A549 (cell line): ENCODE measurements around the gene PLAGL2. TPM values are rescaled to one million over a fixed set of nuclear protein-coding genes. Genes with fewer than 3 reads are reported as not detected.

Source experiments
- ATAC-seq, 2 experiments: fragments of 200-7000 bp in 1 of 2; fragments of >200 bp in 1 of 2; cut with Nextera tagmentation in 1 of 2; cut with Tn5 transposase in 1 of 2; 3 replicates each; pipeline versions ENCODE4 v1.8.0 to v1.9.1; 2018 to 2020; ENCODE audit warnings: mild to moderate bottlenecking in 1 of 2, moderate library complexity in 1 of 2
- CTCF ChIA-PET: fragments of 300-600 bp; sonication (Branson Sonifier 250); formaldehyde crosslinking; extraction: SDS; loops from one replicate; lab custom pipeline; 2021; ENCODE audit warnings: antibody characterized with exemption, inconsistent platforms; lab: Yijun Ruan, JAX
- POLR2A ChIA-PET: fragments of 350-600 bp; formaldehyde crosslinking; extraction: SDS; loops from one replicate; lab custom pipeline; 2021; ENCODE audit warnings: antibody characterized with exemption, inconsistent platforms; lab: Yijun Ruan, JAX
- DNase-seq, 2 experiments: peaks; one replicate each; pipeline versions ENCODE4 v3.0.0 to v3.0.0-alpha.2; 2011 to 2016; ENCODE audit warnings: low read depth in 1 of 2, low spot score in 1 of 2
- FAIRE-seq: peaks from 2 replicates; lab custom pipeline; 2011; peaks lifted over from hg19 to GRCh38; lab: Jason Lieb, UNC
- H3K27ac ChIP-seq, 2 experiments: fragments of >200 bp; sonication (Bioruptor Twin); formaldehyde crosslinking; 3 replicates each; pipeline ENCODE4 v1.5.1; 2016 to 2017
- H3K4me1 ChIP-seq: fragments of >200 bp; sonication (Bioruptor Twin); formaldehyde crosslinking; 3 replicates; pipeline ENCODE4 v1.6.1; 2016
- H3K4me2 ChIP-seq: fragments of >200 bp; sonication (Bioruptor Twin); formaldehyde crosslinking; 3 replicates; pipeline ENCODE4 v1.6.1; 2016
- H3K4me3 ChIP-seq: fragments of >200 bp; sonication (Bioruptor Twin); formaldehyde crosslinking; 3 replicates; pipeline ENCODE4 v1.5.1; 2016
- H3K9me3 ChIP-seq: fragments of >200 bp; sonication (Bioruptor Twin); formaldehyde crosslinking; 3 replicates; pipeline ENCODE4 v1.6.1; 2016
- BHLHE40 ChIP-seq: IDR thresholded peaks from 2 replicates; pipeline ENCODE4 v1.6.1; 2012; ENCODE audit warnings: low read depth, low read length, inconsistent platforms
- CHD2 ChIP-seq: fragments of 150-350 bp; IDR thresholded peaks from 2 replicates; pipeline ENCODE4 v1.6.1; 2014; ENCODE audit warnings: low read length; ENCODE audit not compliant: partially characterized antibody
- CHD4 ChIP-seq: fragments of 200-600 bp; sonication (generic); IDR thresholded peaks from 2 replicates; pipeline ENCODE4 v1.6.1; 2016; ENCODE audit warnings: antibody characterized with exemption, mild to moderate bottlenecking, borderline replicate concordance
- EP300 ChIP-seq, 2 experiments: fragments of >200 bp; sonication (Bioruptor Twin); formaldehyde crosslinking; IDR thresholded peaks; 2 replicates in 1 of 2; 3 replicates in 1 of 2; pipeline ENCODE4 v1.6.1; 2016 to 2017
- FOSL2 ChIP-seq, 2 experiments: fragments of 450-650 bp in 1 of 2; fragments of >200 bp in 1 of 2; sonication (Bioruptor Twin) in 1 of 2; formaldehyde crosslinking; IDR thresholded peaks; 2 replicates each; pipeline versions ENCODE4 v1.5.0 to v1.6.1; 2016 to 2020; ENCODE audit warnings: mild to moderate bottlenecking in 1 of 2, moderate library complexity in 1 of 2
- GATA3 ChIP-seq: IDR thresholded peaks from 2 replicates; pipeline ENCODE4 v1.6.1; 2012; ENCODE audit warnings: borderline replicate concordance
- JUN ChIP-seq, 2 experiments: fragments of >200 bp; sonication (Bioruptor Twin); formaldehyde crosslinking; IDR thresholded peaks; 2 replicates in 1 of 2; 3 replicates in 1 of 2; pipeline ENCODE4 v1.6.1; 2016 to 2017
- KDM1A ChIP-seq: fragments of 200-600 bp; sonication (generic); IDR thresholded peaks from 2 replicates; pipeline ENCODE4 v1.6.1; 2016; ENCODE audit warnings: low read depth, mild to moderate bottlenecking
- MAFK ChIP-seq: fragments of 450-650 bp; IDR thresholded peaks from 2 replicates; pipeline ENCODE4 v1.6.1; 2014; ENCODE audit not compliant: partially characterized antibody
- NR3C1 ChIP-seq: fragments of >200 bp; sonication (Bioruptor Twin); formaldehyde crosslinking; IDR thresholded peaks from 3 replicates; pipeline ENCODE4 v1.6.1; 2017
- POLR2AphosphoS2 ChIP-seq: conservative IDR thresholded peaks from 2 replicates; pipeline ENCODE4 v1.6.1; 2012; ENCODE audit warnings: low read length, improper control_type of control experiment, inconsistent platforms
- RARB ChIP-seq: fragments of 250-450 bp; sonication (Bioruptor Pico); IDR thresholded peaks from 2 replicates; pipeline ENCODE4 v1.8.0; 2021; ENCODE audit warnings: mild to moderate bottlenecking, moderate library complexity
- RFX5 ChIP-seq: fragments of 450-650 bp; IDR thresholded peaks from 2 replicates; pipeline ENCODE4 v1.7.1; 2014; ENCODE audit warnings: antibody characterized with exemption, mild to moderate bottlenecking, moderate library complexity
- SREBF2 ChIP-seq: fragments of 450-650 bp; IDR thresholded peaks from 2 replicates; pipeline ENCODE4 v1.6.1; 2014; ENCODE audit warnings: mild to moderate bottlenecking, moderate library complexity
- ZNF302 ChIP-seq: fragments of 250-450 bp; sonication (Bioruptor Pico); IDR thresholded peaks from 2 replicates; pipeline ENCODE4 v1.9.0; 2021; ENCODE audit warnings: inconsistent platforms, mild to moderate bottlenecking, moderate library complexity
- WGBS: methylation state at CpG from one replicate; pipeline ENCODE4 v1.1.6; 2017; ENCODE audit errors: missing lambda C conversion rate; 5-methylcytosine and 5-hydroxymethylcytosine counted together
- polyA plus RNA-seq, 4 experiments: library from polyadenylated mRNA; depleted of rRNA in 3 of 4; stranded (reverse); fragments of >200 nt; fragmentation: RNase III in 1 of 4; extraction: RNeasy Plus Mini Kit Qiagen cat#74134 plus additional on column Dnase treatment in 1 of 4; gene quantifications; 2 replicates in 3 of 4; 3 replicates in 1 of 4; pipeline ENCODE4 v1.2.3, GENCODE V29; 2011 to 2017
- TF ChIP-seq, protein P1 (sequence below): fragments of >200 bp; sonication (Bioruptor Twin); formaldehyde crosslinking; IDR thresholded peaks from 3 replicates; pipeline ENCODE4 v1.5.1; 2016
- TF ChIP-seq, protein P2 (sequence below): IDR thresholded peaks from 2 replicates; pipeline ENCODE4 v1.6.1; 2012
- TF ChIP-seq, protein P3 (sequence below): IDR thresholded peaks from 2 replicates; pipeline ENCODE4 v1.6.1; 2012
- TF ChIP-seq, protein P4 (sequence below): fragments of 450-650 bp; IDR thresholded peaks from 2 replicates; pipeline ENCODE4 v1.6.1; 2014; ENCODE audit warnings: antibody characterized with exemption
- TF ChIP-seq, protein P5 (sequence below): fragments of >200 bp; sonication (Bioruptor Twin); formaldehyde crosslinking; IDR thresholded peaks from 3 replicates; pipeline ENCODE4 v1.6.1; 2016

Gene PLAGL2
- polyA plus RNA-seq, 2 of the 4 experiments (the other 2 are of a cell fraction) = 6.1 to 9.0 TPM

DNA sequence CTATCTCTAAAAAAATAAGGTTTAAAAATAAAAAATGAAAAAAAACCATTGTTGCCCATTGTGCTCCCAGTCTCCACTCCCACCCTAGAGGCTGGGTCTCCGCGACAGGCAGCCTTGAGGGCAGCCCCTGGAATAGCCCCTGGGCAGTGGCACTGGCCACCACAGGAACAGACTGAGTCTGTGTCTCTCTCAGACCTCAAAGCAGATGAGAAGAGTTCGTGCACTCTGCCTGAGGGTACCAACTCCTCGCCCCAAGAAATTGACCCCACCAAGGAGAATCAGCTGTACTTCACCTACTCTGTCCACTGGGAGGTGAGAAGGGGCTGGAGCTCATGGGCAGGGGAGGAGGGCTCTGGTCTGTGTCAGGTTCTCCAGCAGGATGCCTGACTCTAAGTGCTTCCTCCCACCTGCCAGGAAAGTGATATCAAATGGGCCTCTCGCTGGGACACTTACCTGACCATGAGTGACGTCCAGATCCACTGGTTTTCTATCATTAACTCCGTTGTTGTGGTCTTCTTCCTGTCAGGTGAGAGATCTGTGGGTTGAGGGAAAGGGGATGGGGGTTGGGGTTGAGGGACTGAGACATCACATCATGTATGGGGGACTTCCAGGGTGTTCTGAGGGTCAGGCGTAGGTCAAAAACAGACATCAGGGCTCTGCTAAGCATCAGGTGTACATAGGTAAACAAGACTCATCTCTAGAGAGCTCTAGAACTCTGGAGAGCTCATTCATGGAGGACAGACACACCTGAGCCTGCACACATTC, 62.5 kb downstream of the PLAGL2 start:
- DNase-seq (no peak), FAIRE-seq (no peak), ATAC-seq (no peak)
- POLR2A ChIA-PET = no interaction called here
- Histone ChIP-seq H3K4me2 (no peak overlapping the region), H3K27ac (no peak overlapping the region), H3K9me3 (no peaks in the 10 kb centered on the region), H3K4me1 (no peaks in the 10 kb centered on the region), H3K4me3 (no peak overlapping the region)
- TF ChIP-seq FOSL2 (IDR thresholded peaks at IDR 0.05) (no peak), FOSL2 (CRISPR knock-in tag; IDR thresholded peaks at IDR 0.05) (no peak), EP300 (IDR thresholded peaks at IDR 0.05) (no peak), BHLHE40 (no peak), SREBF2 (no peak), CHD2 (no peak), JUN (IDR thresholded peaks at IDR 0.05) (no peak), CHD4 (no peak), POLR2AphosphoS2 (no peak), RARB (CRISPR knock-in tag) (no peak), ZNF302 (CRISPR knock-in tag) (no peak), NR3C1 (no peak), GATA3 (no peak)
- TF ChIP-seq, protein P1, sequence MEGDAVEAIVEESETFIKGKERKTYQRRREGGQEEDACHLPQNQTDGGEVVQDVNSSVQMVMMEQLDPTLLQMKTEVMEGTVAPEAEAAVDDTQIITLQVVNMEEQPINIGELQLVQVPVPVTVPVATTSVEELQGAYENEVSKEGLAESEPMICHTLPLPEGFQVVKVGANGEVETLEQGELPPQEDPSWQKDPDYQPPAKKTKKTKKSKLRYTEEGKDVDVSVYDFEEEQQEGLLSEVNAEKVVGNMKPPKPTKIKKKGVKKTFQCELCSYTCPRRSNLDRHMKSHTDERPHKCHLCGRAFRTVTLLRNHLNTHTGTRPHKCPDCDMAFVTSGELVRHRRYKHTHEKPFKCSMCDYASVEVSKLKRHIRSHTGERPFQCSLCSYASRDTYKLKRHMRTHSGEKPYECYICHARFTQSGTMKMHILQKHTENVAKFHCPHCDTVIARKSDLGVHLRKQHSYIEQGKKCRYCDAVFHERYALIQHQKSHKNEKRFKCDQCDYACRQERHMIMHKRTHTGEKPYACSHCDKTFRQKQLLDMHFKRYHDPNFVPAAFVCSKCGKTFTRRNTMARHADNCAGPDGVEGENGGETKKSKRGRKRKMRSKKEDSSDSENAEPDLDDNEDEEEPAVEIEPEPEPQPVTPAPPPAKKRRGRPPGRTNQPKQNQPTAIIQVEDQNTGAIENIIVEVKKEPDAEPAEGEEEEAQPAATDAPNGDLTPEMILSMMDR = no peak
- TF ChIP-seq, protein P2, sequence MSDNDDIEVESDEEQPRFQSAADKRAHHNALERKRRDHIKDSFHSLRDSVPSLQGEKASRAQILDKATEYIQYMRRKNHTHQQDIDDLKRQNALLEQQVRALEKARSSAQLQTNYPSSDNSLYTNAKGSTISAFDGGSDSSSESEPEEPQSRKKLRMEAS = no peak
- TF ChIP-seq, protein P3, sequence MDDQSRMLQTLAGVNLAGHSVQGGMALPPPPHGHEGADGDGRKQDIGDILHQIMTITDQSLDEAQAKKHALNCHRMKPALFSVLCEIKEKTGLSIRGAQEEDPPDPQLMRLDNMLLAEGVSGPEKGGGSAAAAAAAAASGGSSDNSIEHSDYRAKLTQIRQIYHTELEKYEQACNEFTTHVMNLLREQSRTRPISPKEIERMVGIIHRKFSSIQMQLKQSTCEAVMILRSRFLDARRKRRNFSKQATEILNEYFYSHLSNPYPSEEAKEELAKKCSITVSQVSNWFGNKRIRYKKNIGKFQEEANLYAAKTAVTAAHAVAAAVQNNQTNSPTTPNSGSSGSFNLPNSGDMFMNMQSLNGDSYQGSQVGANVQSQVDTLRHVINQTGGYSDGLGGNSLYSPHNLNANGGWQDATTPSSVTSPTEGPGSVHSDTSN = no peak
- TF ChIP-seq, protein P4, sequence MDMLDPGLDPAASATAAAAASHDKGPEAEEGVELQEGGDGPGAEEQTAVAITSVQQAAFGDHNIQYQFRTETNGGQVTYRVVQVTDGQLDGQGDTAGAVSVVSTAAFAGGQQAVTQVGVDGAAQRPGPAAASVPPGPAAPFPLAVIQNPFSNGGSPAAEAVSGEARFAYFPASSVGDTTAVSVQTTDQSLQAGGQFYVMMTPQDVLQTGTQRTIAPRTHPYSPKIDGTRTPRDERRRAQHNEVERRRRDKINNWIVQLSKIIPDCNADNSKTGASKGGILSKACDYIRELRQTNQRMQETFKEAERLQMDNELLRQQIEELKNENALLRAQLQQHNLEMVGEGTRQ = no peak
- TF ChIP-seq, protein P5, sequence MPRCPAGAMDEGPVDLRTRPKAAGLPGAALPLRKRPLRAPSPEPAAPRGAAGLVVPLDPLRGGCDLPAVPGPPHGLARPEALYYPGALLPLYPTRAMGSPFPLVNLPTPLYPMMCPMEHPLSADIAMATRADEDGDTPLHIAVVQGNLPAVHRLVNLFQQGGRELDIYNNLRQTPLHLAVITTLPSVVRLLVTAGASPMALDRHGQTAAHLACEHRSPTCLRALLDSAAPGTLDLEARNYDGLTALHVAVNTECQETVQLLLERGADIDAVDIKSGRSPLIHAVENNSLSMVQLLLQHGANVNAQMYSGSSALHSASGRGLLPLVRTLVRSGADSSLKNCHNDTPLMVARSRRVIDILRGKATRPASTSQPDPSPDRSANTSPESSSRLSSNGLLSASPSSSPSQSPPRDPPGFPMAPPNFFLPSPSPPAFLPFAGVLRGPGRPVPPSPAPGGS = no peak
- CTCF ChIA-PET = interaction anchor here (1.1 kb wide), 1 partner anchor 8 kb away, joined by 3 read pairs; no protein-coding TSS in a partner anchor
- WGBS = 89% methylated on average over 8 of the region's 8 CpGs

DNA sequence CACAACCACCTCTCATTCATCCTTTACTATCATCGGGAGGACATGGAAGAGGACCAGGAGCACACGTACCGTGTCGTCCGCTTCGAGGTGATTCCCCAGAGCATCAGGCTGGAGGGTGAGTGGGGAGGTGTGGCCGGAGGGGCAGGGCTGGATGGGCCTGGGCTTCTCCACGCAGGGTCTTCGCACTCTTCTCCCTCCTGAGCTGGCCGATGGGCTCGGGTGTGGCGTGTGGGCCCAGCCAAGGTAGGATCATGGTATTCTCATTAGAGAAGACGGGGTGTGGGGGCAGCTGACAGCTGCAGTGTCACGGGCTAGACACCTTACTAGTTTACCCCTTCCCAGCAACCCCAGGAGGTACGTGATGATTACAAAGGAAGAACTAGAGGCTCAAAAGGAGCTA, 64.6 kb downstream of the PLAGL2 start:
- WGBS = 90% methylated on average over 9 of the region's 15 CpGs
- H3K4me1 ChIP-seq = no peaks in the 10 kb centered on the region
- CTCF ChIA-PET = interaction anchor here (1.8 kb wide), 1 partner anchor 12 kb away, joined by 6 read pairs; no protein-coding TSS in a partner anchor
- ATAC-seq = no peak
- H3K9me3 ChIP-seq = no peaks in the 10 kb centered on the region
- FAIRE-seq = no peak
- TF ChIP-seq KDM1A = no peak
- no peak for TF ChIP-seq SREBF2
- no peak for TF ChIP-seq MAFK
- TF ChIP-seq JUN (IDR thresholded peaks at IDR 0.05) = no peak
- no peak for TF ChIP-seq GATA3
- TF ChIP-seq RFX5 = no peak
- TF ChIP-seq, protein P1 = no peak
- POLR2A ChIA-PET = no interaction called here
- H3K4me2 ChIP-seq = no peak overlapping the region
- DNase-seq = no peak
- H3K4me3 ChIP-seq = no peak overlapping the region
- no peak overlapping the region for H3K27ac ChIP-seq
